DOHH2 (cell line): ENCODE data around the gene ING4.

ENCODE experiments used
- EZH2phosphoT487 ChIP-seq: fragments of 200-600 bp; sonication (generic); IDR thresholded peaks from 2 replicates; pipeline ENCODE4 v1.6.1; 2017; ENCODE audit warnings: borderline replicate concordance, mild to moderate bottlenecking, antibody characterized with exemption, low read length, moderate library complexity, mixed read lengths
- TF ChIP-seq, protein P1 (sequence below): fragments of 200-600 bp; sonication (generic); IDR thresholded peaks from one replicate; pipeline ENCODE4 v1.5.1; 2014; ENCODE audit warnings: antibody characterized with exemption, mild to moderate bottlenecking, low read depth, low read length; ENCODE audit not compliant: poor library complexity, severe bottlenecking

- TF ChIP-seq, protein P1, sequence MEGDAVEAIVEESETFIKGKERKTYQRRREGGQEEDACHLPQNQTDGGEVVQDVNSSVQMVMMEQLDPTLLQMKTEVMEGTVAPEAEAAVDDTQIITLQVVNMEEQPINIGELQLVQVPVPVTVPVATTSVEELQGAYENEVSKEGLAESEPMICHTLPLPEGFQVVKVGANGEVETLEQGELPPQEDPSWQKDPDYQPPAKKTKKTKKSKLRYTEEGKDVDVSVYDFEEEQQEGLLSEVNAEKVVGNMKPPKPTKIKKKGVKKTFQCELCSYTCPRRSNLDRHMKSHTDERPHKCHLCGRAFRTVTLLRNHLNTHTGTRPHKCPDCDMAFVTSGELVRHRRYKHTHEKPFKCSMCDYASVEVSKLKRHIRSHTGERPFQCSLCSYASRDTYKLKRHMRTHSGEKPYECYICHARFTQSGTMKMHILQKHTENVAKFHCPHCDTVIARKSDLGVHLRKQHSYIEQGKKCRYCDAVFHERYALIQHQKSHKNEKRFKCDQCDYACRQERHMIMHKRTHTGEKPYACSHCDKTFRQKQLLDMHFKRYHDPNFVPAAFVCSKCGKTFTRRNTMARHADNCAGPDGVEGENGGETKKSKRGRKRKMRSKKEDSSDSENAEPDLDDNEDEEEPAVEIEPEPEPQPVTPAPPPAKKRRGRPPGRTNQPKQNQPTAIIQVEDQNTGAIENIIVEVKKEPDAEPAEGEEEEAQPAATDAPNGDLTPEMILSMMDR = no peak
- no peak for TF ChIP-seq EZH2phosphoT487
Measured at GRCh38 chr12:6603095-6603567, 59.8 kb downstream of the ING4 start.
